HEK293 (cell line): Measurements from ENCODE around the gene UGT1A4.
A peak's percentile ranks its signal among the peaks of the same experiment; 100 is the strongest.

Experiments
- CTCF ChIA-PET: fragments of 350-600 bp; formaldehyde crosslinking; extraction: SDS; loops from one replicate; lab custom pipeline; 2021; ENCODE audit warnings: antibody characterized with exemption; lab: Yijun Ruan, JAX
- POLR2A ChIA-PET: fragments of 300-600 bp; formaldehyde crosslinking; extraction: SDS; loops from one replicate; lab custom pipeline; 2020; ENCODE audit warnings: antibody characterized with exemption, inconsistent platforms; lab: Yijun Ruan, JAX
- H3K27ac ChIP-seq: fragments of 200-500 bp; sonication (Bioruptor generic); 2 replicates; pipeline ENCODE4 v1.5.1; 2014; ENCODE audit warnings: low read depth, low read length, control low read depth, inconsistent platforms; ENCODE audit errors: extremely low read depth
- H3K36me3 ChIP-seq, 2 experiments: fragments of 200-500 bp in 1 of 2; sonication (Bioruptor generic) in 1 of 2; 1 replicate in 1 of 2; 2 replicates in 1 of 2; pipeline ENCODE4 v1.5.1; 2014 to 2017; ENCODE audit warnings: inconsistent platforms in 2 of 2, low read length in 2 of 2; ENCODE audit not compliant: control insufficient read depth in 2 of 2, insufficient read depth in 1 of 2
- H3K4me1 ChIP-seq: fragments of 200-500 bp; sonication (Bioruptor generic); 2 replicates; pipeline ENCODE4 v1.5.1; 2014; ENCODE audit warnings: mild to moderate bottlenecking, low read length, inconsistent platforms; ENCODE audit not compliant: control insufficient read depth, insufficient read depth
- H3K4me3 ChIP-seq: 2 replicates; pipeline ENCODE4 v1.5.1; 2011; ENCODE audit warnings: low read depth, mild to moderate bottlenecking, control low read depth, low read length, moderate library complexity
- H3K9me3 ChIP-seq: fragments of 200-500 bp; sonication (Bioruptor generic); 2 replicates; pipeline ENCODE4 v1.5.1; 2014; ENCODE audit warnings: low read depth, low read length, inconsistent platforms; ENCODE audit not compliant: control insufficient read depth, insufficient read depth
- BCL11B ChIP-seq: fragments of 450-650 bp; formaldehyde crosslinking; IDR thresholded peaks from 2 replicates; pipeline ENCODE4 v1.5.1; 2016; ENCODE audit warnings: low read depth, missing biosample characterization, missing genetic modification characterization
- GLI4 ChIP-seq: fragments of 450-650 bp; formaldehyde crosslinking; IDR thresholded peaks from 2 replicates; pipeline ENCODE4 v1.5.1; 2016; ENCODE audit warnings: missing biosample characterization, missing genetic modification characterization
- KLF7 ChIP-seq: fragments of 450-650 bp; formaldehyde crosslinking; IDR thresholded peaks from 2 replicates; pipeline ENCODE4 v1.5.1; 2016; ENCODE audit warnings: missing biosample characterization, missing genetic modification characterization, borderline replicate concordance
- KLF9 ChIP-seq: fragments of 450-650 bp; formaldehyde crosslinking; IDR thresholded peaks from 2 replicates; pipeline ENCODE4 v1.5.1; 2016; ENCODE audit warnings: missing biosample characterization, missing genetic modification characterization, low read depth
- OSR2 ChIP-seq: fragments of 450-650 bp; formaldehyde crosslinking; IDR thresholded peaks from 2 replicates; pipeline ENCODE4 v1.5.1; 2016; ENCODE audit warnings: missing biosample characterization, missing genetic modification characterization
- SETDB1 ChIP-seq: IDR thresholded peaks from one replicate; pipeline ENCODE4 v1.6.1; 2017; ENCODE audit warnings: mild to moderate bottlenecking, low read length, moderate library complexity, mixed read lengths; ENCODE audit not compliant: insufficient read length
- ZFP41 ChIP-seq: fragments of 450-650 bp; formaldehyde crosslinking; IDR thresholded peaks from 2 replicates; pipeline ENCODE4 v1.5.1; 2016; ENCODE audit warnings: missing biosample characterization, missing genetic modification characterization, borderline replicate concordance
- ZIC2 ChIP-seq: fragments of 450-650 bp; formaldehyde crosslinking; IDR thresholded peaks from 2 replicates; pipeline ENCODE4 v1.5.1; 2016; ENCODE audit warnings: missing biosample characterization, missing genetic modification characterization
- ZNF140 ChIP-seq: fragments of 450-650 bp; formaldehyde crosslinking; IDR thresholded peaks from 2 replicates; pipeline ENCODE4 v1.5.1; 2016; ENCODE audit warnings: missing biosample characterization, missing genetic modification characterization
- ZNF146 ChIP-seq: fragments of 450-650 bp; formaldehyde crosslinking; IDR thresholded peaks from 2 replicates; pipeline ENCODE4 v1.5.1; 2016; ENCODE audit warnings: missing biosample characterization, missing genetic modification characterization
- ZNF23 ChIP-seq: fragments of 450-650 bp; formaldehyde crosslinking; IDR thresholded peaks from 2 replicates; pipeline ENCODE4 v1.5.1; 2016; ENCODE audit warnings: missing biosample characterization, missing genetic modification characterization, borderline replicate concordance
- ZNF24 ChIP-seq: fragments of 450-650 bp; formaldehyde crosslinking; IDR thresholded peaks from 2 replicates; pipeline ENCODE4 v1.5.1; 2016; ENCODE audit warnings: missing biosample characterization, missing genetic modification characterization
- ZNF274 ChIP-seq, 2 experiments: fragments of 200-500 bp in 1 of 2; fragments of 450-650 bp in 1 of 2; sonication (Bioruptor generic) in 1 of 2; formaldehyde crosslinking in 1 of 2; IDR thresholded peaks; 2 replicates each; pipeline versions ENCODE4 v1.5.1 to v1.6.1; 2014 to 2016; ENCODE audit warnings: borderline replicate concordance in 1 of 2, inconsistent platforms in 1 of 2, low read length in 1 of 2, missing biosample characterization in 1 of 2, missing genetic modification characterization in 1 of 2
- ZNF366 ChIP-seq: fragments of 450-650 bp; formaldehyde crosslinking; conservative IDR thresholded peaks from 2 replicates; pipeline ENCODE4 v1.5.1; 2016; ENCODE audit warnings: missing biosample characterization, missing genetic modification characterization
- ZNF549 ChIP-seq: fragments of 450-650 bp; IDR thresholded peaks from 2 replicates; pipeline ENCODE4 v1.5.1; 2018; ENCODE audit warnings: missing biosample characterization, missing genetic modification characterization, mild to moderate bottlenecking, inconsistent platforms, moderate library complexity
- ZNF707 ChIP-seq: fragments of 450-650 bp; formaldehyde crosslinking; IDR thresholded peaks from 2 replicates; pipeline ENCODE4 v1.5.1; 2016; ENCODE audit warnings: missing biosample characterization, missing genetic modification characterization
- ZNF843 ChIP-seq: fragments of 450-650 bp; formaldehyde crosslinking; IDR thresholded peaks from 2 replicates; pipeline ENCODE4 v1.5.1; 2016; ENCODE audit warnings: missing biosample characterization, missing genetic modification characterization
- ZSCAN23 ChIP-seq: fragments of 450-650 bp; formaldehyde crosslinking; IDR thresholded peaks from 2 replicates; pipeline ENCODE4 v1.5.1; 2016; ENCODE audit warnings: missing biosample characterization, missing genetic modification characterization
- TF ChIP-seq, protein P1 (sequence below): fragments of 450-650 bp; formaldehyde crosslinking; IDR thresholded peaks from 2 replicates; pipeline ENCODE4 v1.5.1; 2016; ENCODE audit warnings: missing biosample characterization, missing genetic modification characterization
- TF ChIP-seq, protein P2 (sequence below): fragments of 450-650 bp; formaldehyde crosslinking; IDR thresholded peaks from 2 replicates; pipeline ENCODE4 v1.5.1; 2016; ENCODE audit warnings: missing biosample characterization, missing genetic modification characterization

Gene UGT1A4

DNA sequence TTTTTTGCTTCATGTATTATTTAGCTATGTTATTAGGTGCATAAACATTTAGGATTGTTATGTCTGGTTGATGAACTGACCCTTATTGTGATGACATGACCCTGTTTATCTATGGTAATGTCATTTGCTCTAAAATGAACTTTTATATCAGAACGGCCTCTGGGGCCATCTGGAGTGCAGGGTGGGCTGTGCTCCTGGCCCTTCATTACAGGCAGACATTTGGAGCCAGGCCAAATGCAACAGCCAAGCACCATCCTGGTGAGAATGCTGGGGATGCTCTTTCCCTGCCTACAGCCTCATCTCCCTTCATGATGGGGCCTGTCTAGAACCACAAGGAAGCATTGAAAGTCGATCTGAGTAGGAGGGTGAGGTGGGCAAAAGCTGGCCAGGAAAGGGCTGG lies 97.8 kb downstream of the UGT1A4 start (continued):
- peak; percentile 17 for TF ChIP-seq SETDB1
- TF ChIP-seq ZIC2: no peak
- TF ChIP-seq BCL11B (tag by site-specific recombination): no peak

DNA sequence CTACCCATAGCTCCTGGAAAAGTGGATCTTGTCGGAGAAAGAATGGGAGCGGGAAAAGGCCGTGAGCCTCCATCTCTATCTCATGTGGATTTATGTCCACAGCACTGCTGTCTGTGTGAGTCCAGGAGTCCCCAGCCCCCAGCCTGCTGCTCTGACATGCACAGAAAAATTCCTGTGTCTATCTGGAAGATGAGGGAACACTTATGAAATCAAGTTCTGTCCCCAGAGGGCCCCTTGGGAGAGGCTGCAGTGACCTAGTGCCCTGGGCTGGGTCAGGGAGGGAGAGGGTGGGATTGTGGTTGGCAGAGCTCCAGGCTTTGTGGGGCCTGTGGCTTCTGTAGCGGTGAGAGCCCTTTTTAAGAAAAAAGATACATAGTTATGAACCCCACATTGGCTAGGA lies 98.2 kb downstream of the UGT1A4 start:
- ChIA-PET POLR2A (no interaction called here), CTCF (no interaction called here)
- Histone ChIP-seq H3K36me3 (no peaks in the 10 kb centered on the region), H3K4me1 (peaks cover 5% of the 10 kb centered on the region; the same call in 1 of the 2 replicates), H3K27ac (no peak overlapping the region)
- TF ChIP-seq OSR2 (tag by site-specific recombination) (no peak), ZNF707 (tag by site-specific recombination) (no peak)
- TF ChIP-seq, all 188 proteins: peak for 0
- H3K9me3 ChIP-seq: no peaks in the 10 kb centered on the region
- H3K4me3 ChIP-seq: no peak overlapping the region

DNA sequence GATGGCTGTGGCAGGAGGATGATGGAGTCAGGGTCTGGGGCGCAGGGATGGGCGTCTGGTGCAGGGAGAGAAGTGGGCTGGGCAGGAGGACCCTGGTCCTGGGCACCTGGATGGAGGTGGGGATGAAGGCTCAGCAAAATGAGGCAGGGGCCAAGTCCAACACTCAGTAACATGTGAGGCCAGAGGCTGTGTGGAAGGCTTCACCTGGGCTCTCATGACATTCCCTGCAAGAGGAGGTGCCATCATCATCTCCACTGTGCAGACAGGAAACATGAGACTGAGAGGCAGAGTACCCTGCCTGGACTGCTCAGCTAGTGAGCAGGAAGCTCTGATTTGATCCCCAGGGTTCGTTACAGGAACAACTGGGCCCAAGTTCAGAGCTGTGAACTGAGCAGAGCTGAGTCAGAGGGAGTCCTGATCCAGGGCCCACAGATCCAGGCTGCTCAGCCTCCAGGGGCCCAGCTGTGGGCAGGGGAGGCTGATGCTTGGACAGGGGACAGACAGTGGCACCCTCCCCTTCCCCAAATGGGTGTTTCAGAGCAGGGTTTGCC lies 98.9 kb downstream of the UGT1A4 start:
- Histone ChIP-seq H3K4me1 (peaks cover 5% of the 10 kb centered on the region; the same call in 1 of the 2 replicates), H3K9me3 (no peaks in the 10 kb centered on the region), H3K36me3 (no peaks in the 10 kb centered on the region), H3K27ac (no peak overlapping the region), H3K4me3 (no peak overlapping the region)
- no peak for TF ChIP-seq ZNF274 (IDR thresholded peaks at IDR 0.05; ENCODE audit: low read length)
- no peak for TF ChIP-seq ZNF274 (tag by site-specific recombination; IDR thresholded peaks at IDR 0.05; ENCODE audit: borderline replicate concordance)
- no peak for TF ChIP-seq ZNF24
- TF ChIP-seq KLF9: no peak
- no peak for TF ChIP-seq KLF7 (tag by site-specific recombination)
- TF ChIP-seq ZNF140 (tag by site-specific recombination): no peak
- TF ChIP-seq ZSCAN23: no peak
- TF ChIP-seq ZNF366 (tag by site-specific recombination): no peak
- POLR2A ChIA-PET: no interaction called here
- CTCF ChIA-PET: interaction anchor here (1.1 kb wide), 1 partner anchor 764 kb away, joined by 3 read pairs; no protein-coding TSS in a partner anchor

DNA sequence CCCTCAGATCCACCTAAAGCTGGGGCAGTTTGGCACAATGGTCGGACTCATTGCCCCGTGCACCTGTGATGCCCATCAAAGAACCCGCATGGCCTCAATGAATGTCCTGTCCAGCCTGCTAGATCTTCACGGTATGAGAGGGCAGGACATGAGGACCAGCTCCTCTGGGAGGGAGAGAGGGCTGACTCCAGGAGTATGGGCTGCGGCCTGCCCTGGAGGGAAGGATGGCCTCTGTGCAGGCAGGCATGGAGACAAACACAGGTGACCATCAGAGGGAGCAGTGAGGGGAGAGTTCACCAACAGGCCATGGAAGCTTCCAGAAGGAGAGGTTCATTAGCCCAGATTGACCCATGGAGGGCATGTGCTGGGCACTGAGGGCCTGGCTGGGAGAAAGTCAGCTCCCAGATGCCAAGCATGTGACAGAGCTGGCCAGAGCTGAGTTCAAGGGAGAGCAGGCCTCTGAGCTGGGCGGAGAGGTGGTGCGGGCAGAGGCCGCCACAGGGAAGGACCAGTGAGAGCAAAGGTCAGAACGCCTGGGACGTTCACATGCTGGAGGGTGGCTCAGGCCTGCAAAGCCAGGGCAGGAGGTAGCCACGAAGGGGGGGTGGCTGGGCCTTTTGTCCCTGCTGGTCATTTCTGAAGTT lies 99.6 kb downstream of the UGT1A4 start:
- POLR2A ChIA-PET: no interaction called here
- CTCF ChIA-PET: interaction anchor here (1.1 kb wide), 1 partner anchor 765 kb away, joined by 3 read pairs; no protein-coding TSS in a partner anchor

More for the DNA sequence above, 99.6 kb downstream of the UGT1A4 start:
- TF ChIP-seq GLI4 (tag by site-specific recombination) (no peak), ZNF146 (no peak), ZNF843 (no peak), ZNF549 (tag by site-specific recombination) (no peak), ZNF23 (tag by site-specific recombination) (no peak), ZFP41 (tag by site-specific recombination) (no peak)
- TF ChIP-seq, protein P1, sequence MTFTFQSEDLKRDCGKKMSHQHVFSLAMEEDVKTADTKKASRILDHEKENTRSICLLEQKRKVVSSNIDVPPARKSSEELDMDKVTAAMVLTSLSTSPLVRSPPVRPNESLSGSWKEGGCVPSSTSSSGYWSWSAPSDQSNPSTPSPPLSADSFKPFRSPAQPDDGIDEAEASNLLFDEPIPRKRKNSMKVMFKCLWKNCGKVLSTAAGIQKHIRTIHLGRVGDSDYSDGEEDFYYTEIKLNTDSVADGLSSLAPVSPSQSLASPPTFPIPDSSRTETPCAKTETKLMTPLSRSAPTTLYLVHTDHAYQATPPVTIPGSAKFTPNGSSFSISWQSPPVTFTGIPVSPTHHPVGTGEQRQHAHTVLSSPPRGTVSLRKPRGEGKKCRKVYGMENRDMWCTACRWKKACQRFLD (tag by site-specific recombination): no peak
- TF ChIP-seq, protein P2, sequence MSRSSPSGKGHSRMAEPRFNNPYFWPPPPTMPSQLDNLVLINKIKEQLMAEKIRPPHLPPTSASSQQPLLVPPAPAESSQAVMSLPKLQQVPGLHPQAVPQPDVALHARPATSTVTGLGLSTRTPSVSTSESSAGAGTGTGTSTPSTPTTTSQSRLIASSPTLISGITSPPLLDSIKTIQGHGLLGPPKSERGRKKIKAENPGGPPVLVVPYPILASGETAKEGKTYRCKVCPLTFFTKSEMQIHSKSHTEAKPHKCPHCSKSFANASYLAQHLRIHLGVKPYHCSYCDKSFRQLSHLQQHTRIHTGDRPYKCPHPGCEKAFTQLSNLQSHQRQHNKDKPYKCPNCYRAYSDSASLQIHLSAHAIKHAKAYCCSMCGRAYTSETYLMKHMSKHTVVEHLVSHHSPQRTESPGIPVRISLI (tag by site-specific recombination): no peak
- Histone ChIP-seq H3K4me3 (no peak overlapping the region), H3K27ac (no peak overlapping the region), H3K4me1 (peaks cover 5% of the 10 kb centered on the region; the same call in 1 of the 2 replicates), H3K9me3 (no peaks in the 10 kb centered on the region), H3K36me3 (no peaks in the 10 kb centered on the region)
